K562 (cell line): ENCODE measurements around the gene NR6A1. TPM values are rescaled to one million over a fixed set of nuclear protein-coding genes. Genes with fewer than 3 reads are reported as not detected.

Experiments
- ATAC-seq: fragments of 200-7000 bp; cut with Tn5 transposase; 3 replicates; pipeline ENCODE4 v1.9.1; 2020; ENCODE audit warnings: moderate library complexity
- BruUV-seq: library from RNA; stranded (reverse); fragments of 400-500 nt; replicated peaks from 2 replicates; lab custom pipeline; 2021; lab: Mats Ljungman, UMichigan
- CTCF ChIA-PET: fragments of 300-600 bp; formaldehyde crosslinking; extraction: SDS; loops from one replicate; lab custom pipeline; 2021; ENCODE audit warnings: low intra/inter-chr PET ratio; lab: Yijun Ruan, JAX
- POLR2A ChIA-PET: fragments of 300-600, 350-650 bp; sonication (Branson Sonifier 250); formaldehyde crosslinking; extraction: SDS; loops from one replicate; lab custom pipeline; 2021; ENCODE audit warnings: antibody characterized with exemption, inconsistent platforms; lab: Yijun Ruan, JAX
- DNase-seq, 4 experiments: peaks; one replicate each; pipeline versions ENCODE4 v3.0.0 to v3.0.0-alpha.2; 2011 to 2018; ENCODE audit warnings: low spot score in 3 of 4, mixed read lengths in 3 of 4; ENCODE audit errors: extremely low read depth in 1 of 4
- FAIRE-seq: peaks from 2 replicates; lab custom pipeline; 2011; peaks lifted over from hg19 to GRCh38; lab: Jason Lieb, UNC
- H2AFZ ChIP-seq: 2 replicates; pipeline ENCODE4 v1.6.0; 2011; ENCODE audit warnings: low read depth, low read length, control low read depth, inconsistent platforms
- H3K27ac ChIP-seq: fragments of 200-600 bp; 3 replicates; pipeline ENCODE4 v1.8.0; 2011; ENCODE audit warnings: low read depth, mild to moderate bottlenecking, control low read depth, inconsistent platforms, low read length, moderate library complexity, mixed read lengths; ENCODE audit errors: extremely low read depth
- H3K27me3 ChIP-seq, 2 experiments: fragments of 300-600 bp in 1 of 2; 2 replicates in 1 of 2; 3 replicates in 1 of 2; pipeline versions ENCODE4 v1.6.0 to v1.8.0; 2011; ENCODE audit warnings: inconsistent platforms in 2 of 2, low read length in 2 of 2, mild to moderate bottlenecking in 1 of 2, mixed read lengths in 1 of 2, moderate library complexity in 1 of 2; ENCODE audit not compliant: control insufficient read depth in 2 of 2, insufficient read depth in 2 of 2
- H3K36me3 ChIP-seq: fragments of 300-600 bp; 3 replicates; pipeline ENCODE4 v1.8.0; 2011; ENCODE audit warnings: mild to moderate bottlenecking, low read length, inconsistent platforms; ENCODE audit not compliant: control insufficient read depth, insufficient read depth
- H3K4me1 ChIP-seq, 2 experiments: fragments of 200-600 bp in 1 of 2; replicated peaks in 1 of 2; 2 replicates in 1 of 2; 3 replicates in 1 of 2; pipeline versions ENCODE4 v1.5.1 to v1.8.0; 2011; ENCODE audit warnings: inconsistent platforms in 2 of 2, low read length in 2 of 2, mild to moderate bottlenecking in 1 of 2, mixed read lengths in 1 of 2, moderate library complexity in 1 of 2; ENCODE audit not compliant: control insufficient read depth in 2 of 2, insufficient read depth in 2 of 2
- H3K4me2 ChIP-seq: 2 replicates; pipeline ENCODE4 v1.6.1; 2011; ENCODE audit warnings: low read length, control low read depth, inconsistent platforms, mixed read lengths; ENCODE audit not compliant: insufficient read depth
- H3K4me3 ChIP-seq: fragments of 200-600 bp; sonication (generic), shearing (Covaris generic); 2 replicates; pipeline ENCODE4 v1.5.1; 2016; ENCODE audit warnings: control low read depth, inconsistent platforms
- H3K79me2 ChIP-seq: fragments of 200-600 bp; 3 replicates; pipeline ENCODE4 v1.8.0; 2011; ENCODE audit warnings: low read length, inconsistent platforms; ENCODE audit not compliant: control insufficient read depth, insufficient read depth
- H3K9ac ChIP-seq, 2 experiments: 2 replicates each; pipeline versions ENCODE4 v1.6.0 to v1.6.1; 2011; ENCODE audit warnings: low read depth in 2 of 2, low read length in 2 of 2, control low read depth in 1 of 2, inconsistent platforms in 1 of 2, mild to moderate bottlenecking in 1 of 2, mixed read lengths in 1 of 2; ENCODE audit not compliant: insufficient read depth in 1 of 2
- H3K9me1 ChIP-seq: one replicate; pipeline ENCODE4 v1.6.0; 2011; ENCODE audit warnings: inconsistent platforms, mild to moderate bottlenecking, low read length, moderate library complexity; ENCODE audit not compliant: control insufficient read depth, insufficient read depth
- H3K9me3 ChIP-seq: replicated peaks from 2 replicates; pipeline ENCODE4 v1.5.1; 2011; ENCODE audit warnings: low read depth, low read length, inconsistent platforms; ENCODE audit not compliant: control insufficient read depth, insufficient read depth
- H4K20me1 ChIP-seq: replicated peaks from 2 replicates; pipeline ENCODE4 v1.6.1; 2011; ENCODE audit warnings: low read length, inconsistent platforms, mixed read lengths; ENCODE audit not compliant: control insufficient read depth, insufficient read depth
- ATF1 ChIP-seq, 2 experiments: fragments of 450-650 bp in 1 of 2; IDR thresholded peaks; 2 replicates each; pipeline ENCODE4 v1.6.1; 2016; ENCODE audit warnings: missing compliant biosample characterization in 1 of 2, missing genetic modification characterization in 1 of 2
- BCOR ChIP-seq: fragments of 450-650 bp; IDR thresholded peaks from 2 replicates; pipeline ENCODE4 v1.6.1; 2016
- CEBPB ChIP-seq: fragments of 450-650 bp; IDR thresholded peaks from 2 replicates; pipeline ENCODE4 v1.6.1; 2016; ENCODE audit warnings: missing genetic modification characterization, missing compliant biosample characterization
- DACH1 ChIP-seq: fragments of 450-650 bp; IDR thresholded peaks from 2 replicates; pipeline ENCODE4 v1.6.1; 2018; ENCODE audit not compliant: partially characterized antibody
- HMG20B ChIP-seq: fragments of 250-450 bp; sonication (Bioruptor Pico); IDR thresholded peaks from 2 replicates; pipeline ENCODE4 v1.5.0; 2021; ENCODE audit warnings: mild to moderate bottlenecking
- KDM1A ChIP-seq, 2 experiments: fragments of 450-650 bp; IDR thresholded peaks; 2 replicates each; pipeline ENCODE4 v1.6.1; 2016; ENCODE audit warnings: mild to moderate bottlenecking in 2 of 2
- MAZ ChIP-seq, 2 experiments: fragments of 450-650 bp in 1 of 2; sonication (generic) in 1 of 2; formaldehyde crosslinking; IDR thresholded peaks in 1 of 2; conservative IDR thresholded peaks in 1 of 2; 2 replicates each; pipeline versions ENCODE4 v1.4.0 to v1.5.0; 2020; ENCODE audit warnings: mild to moderate bottlenecking in 1 of 2, missing genetic modification reagents in 1 of 2
- PRMT5 ChIP-seq: sonication (generic); formaldehyde crosslinking; IDR thresholded peaks from 2 replicates; pipeline ENCODE4 v1.5.0; 2020; ENCODE audit warnings: missing genetic modification reagents
- RBM25 ChIP-seq: fragments of 200-400 bp; formaldehyde crosslinking; IDR thresholded peaks from 2 replicates; pipeline ENCODE4 v1.6.1; 2018; ENCODE audit warnings: low read length, low read depth, moderate library complexity; ENCODE audit not compliant: severe bottlenecking
- SIN3A ChIP-seq, 2 experiments: fragments of 150-350 bp in 1 of 2; IDR thresholded peaks; 2 replicates each; pipeline ENCODE4 v1.6.1; 2011 to 2016; ENCODE audit warnings: borderline replicate concordance in 2 of 2, low read depth in 2 of 2, low read length in 2 of 2, mild to moderate bottlenecking in 2 of 2, moderate library complexity in 2 of 2; ENCODE audit not compliant: control insufficient read depth in 1 of 2
- ZC3H8 ChIP-seq: fragments of 450-650 bp; IDR thresholded peaks from 2 replicates; pipeline ENCODE4 v1.6.1; 2017
- ZFP36 ChIP-seq: fragments of 150-350 bp; IDR thresholded peaks from 2 replicates; pipeline ENCODE4 v1.6.1; 2018; ENCODE audit warnings: low read length, low read depth; ENCODE audit not compliant: partially characterized antibody
- ZNF253 ChIP-seq: fragments of 250-450 bp; sonication (Bioruptor Pico); conservative IDR thresholded peaks from 2 replicates; pipeline ENCODE4 v1.6.1; 2021; ENCODE audit warnings: mild to moderate bottlenecking
- ZNF445 ChIP-seq: fragments of 250-450 bp; sonication (Bioruptor Pico); IDR thresholded peaks from 2 replicates; pipeline ENCODE4 v1.4.0; 2020; ENCODE audit warnings: low read depth, mild to moderate bottlenecking, moderate library complexity
- WGBS: fragments of 100-300 bp; shearing (Covaris generic); methylation state at CpG from one replicate; pipeline ENCODE4 v1.1.6; 2016; ENCODE audit warnings: low coverage, mixed read lengths; ENCODE audit not compliant: insufficient coverage; ENCODE audit errors: missing lambda C conversion rate; 5-methylcytosine and 5-hydroxymethylcytosine counted together
- in situ Hi-C: fragments of 300-500 bp; cut with MboI; formaldehyde crosslinking; loops from 4 replicates; pipeline ENCODE4 v1.15.0; 2018; ENCODE audit warnings: inconsistent platforms, mixed read lengths
- intact Hi-C: fragments of 100-400 bp; cut with micrococcal nuclease; formaldehyde crosslinking; loops from 2 replicates; pipeline ENCODE4 v1.14.2; 2022
- polyA plus RNA-seq, 8 experiments: library from polyadenylated mRNA; depleted of rRNA in 4 of 8; stranded (reverse) in 5 of 8; unstranded in 3 of 8; fragments of >200 nt; fragmentation: Nextera tagmentation in 2 of 8; fragmentation: Illumina TruSeq in 1 of 8; extraction: Ambion mirVana in 2 of 8; extraction: Trizol in 1 of 8; gene quantifications; 2 replicates each; pipeline versions ENCODE4 v1.2.1 to v1.2.3, GENCODE V29; 2011 to 2014; ENCODE audit warnings: inconsistent platforms in 1 of 8, missing spikeins in 1 of 8
- total RNA-seq, 7 experiments: library from RNA; depleted of rRNA in 6 of 7; stranded (reverse); fragments of >200 nt in 6 of 7; fragmentation: Illumina TruSeq in 2 of 7; extraction: Trizol in 2 of 7; gene quantifications; 2 replicates each; pipeline versions ENCODE4 v1.2.1 to v1.2.3, GENCODE V29; 2011 to 2021; ENCODE audit warnings: low replicate concordance in 1 of 7
- TF ChIP-seq, protein P1 (sequence below): fragments of 450-650 bp; formaldehyde crosslinking; IDR thresholded peaks from 2 replicates; pipeline ENCODE4 v1.4.0; 2022; ENCODE audit warnings: missing genetic modification characterization
- TF ChIP-seq, protein P2 (sequence below): fragments of 450-650 bp; IDR thresholded peaks from 2 replicates; pipeline ENCODE4 v1.6.1; 2017; ENCODE audit warnings: mild to moderate bottlenecking, moderate library complexity

NR6A1 gene
- total and polyA plus RNA-seq, 9 of the 15 experiments (the other 6 are each of a cell fraction or from before 2014, with no cell fraction given) = 9.7 to 55.4 (median 28.3) TPM

DNA sequence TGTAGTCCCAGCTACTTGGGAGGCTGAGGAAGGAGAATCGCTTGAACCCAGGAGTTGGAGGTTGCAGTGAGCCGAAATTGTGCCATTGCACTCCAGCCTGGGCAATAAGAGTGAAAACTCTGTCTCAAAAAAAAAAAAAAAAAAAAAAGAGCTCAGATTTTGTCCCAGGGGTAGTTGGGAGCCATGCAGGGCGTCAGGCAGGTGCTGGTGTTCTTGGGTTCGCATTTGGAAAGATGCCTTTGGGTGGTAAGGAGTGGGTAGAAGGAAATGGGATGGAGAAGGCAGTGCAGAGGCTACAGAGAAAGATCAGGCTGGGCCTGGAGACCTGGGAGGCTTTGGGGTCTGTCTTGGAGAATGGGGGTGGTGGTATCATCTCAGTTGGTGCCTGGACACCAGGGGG, 297.0 kb downstream of the NR6A1 start:
- no TSS peak for BruUV-seq
- Histone ChIP-seq H3K9ac (no peak overlapping the region), H3K4me2 (no peak overlapping the region), H3K36me3 (no peaks in the 10 kb centered on the region), H3K79me2 (no peaks in the 10 kb centered on the region), H3K27me3 (peaks cover 4 to 43% of the 10 kb centered on the region in 2 experiments; a peak in 3 of 5 replicates), H3K27ac (no peak overlapping the region), H3K4me3 (no peak overlapping the region), H2AFZ (no peak overlapping the region), H3K9me1 (no peaks in the 10 kb centered on the region), H4K20me1 (peaks cover 16% of the 10 kb centered on the region; the same call in 1 of the 2 replicates), H3K9me3 (no peaks in the 10 kb centered on the region), H3K4me1 (peaks cover 0 to 43% of the 10 kb centered on the region in 2 experiments; a peak in 3 of 5 replicates)
- POLR2A ChIA-PET = interaction anchor here (0.6 to 1.3 kb wide), 5 partner anchors 8 to 549 kb away, joined by 3 to 7 read pairs (median 4); no protein-coding TSS in a partner anchor
- ATAC-seq (no peak), DNase-seq (no peak), FAIRE-seq (no peak)
- CTCF ChIA-PET = no interaction called here
- no peak for TF ChIP-seq ZNF253 (CRISPR knock-in tag)
- TF ChIP-seq PRMT5 (CRISPR knock-in tag) = no peak
- no peak for TF ChIP-seq ATF1 (CRISPR knock-in tag; IDR thresholded peaks at IDR 0.05)
- no peak for TF ChIP-seq ATF1 (tag; IDR thresholded peaks at IDR 0.05)
- no peak for TF ChIP-seq DACH1
- TF ChIP-seq, protein P1, sequence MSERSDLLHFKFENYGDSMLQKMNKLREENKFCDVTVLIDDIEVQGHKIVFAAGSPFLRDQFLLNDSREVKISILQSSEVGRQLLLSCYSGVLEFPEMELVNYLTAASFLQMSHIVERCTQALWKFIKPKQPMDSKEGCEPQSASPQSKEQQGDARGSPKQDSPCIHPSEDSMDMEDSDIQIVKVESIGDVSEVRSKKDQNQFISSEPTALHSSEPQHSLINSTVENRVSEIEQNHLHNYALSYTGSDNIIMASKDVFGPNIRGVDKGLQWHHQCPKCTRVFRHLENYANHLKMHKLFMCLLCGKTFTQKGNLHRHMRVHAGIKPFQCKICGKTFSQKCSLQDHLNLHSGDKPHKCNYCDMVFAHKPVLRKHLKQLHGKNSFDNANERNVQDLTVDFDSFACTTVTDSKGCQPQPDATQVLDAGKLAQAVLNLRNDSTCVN = no peak
- TF ChIP-seq HMG20B (CRISPR knock-in tag) = no peak
- TF ChIP-seq SIN3A (IDR thresholded peaks at IDR 0.05; ENCODE audit: borderline replicate concordance in 2 of 2, control insufficient read depth in 1 of 2, low read depth in 2 of 2, low read length in 2 of 2) = no peak
- TF ChIP-seq MAZ (CRISPR knock-in tag; conservative IDR thresholded peaks at IDR 0.05 in 1 of 2, IDR thresholded peaks at IDR 0.05 in 1 of 2) = no peak
- TF ChIP-seq ZNF445 (CRISPR knock-in tag) = no peak
- TF ChIP-seq, protein P2, sequence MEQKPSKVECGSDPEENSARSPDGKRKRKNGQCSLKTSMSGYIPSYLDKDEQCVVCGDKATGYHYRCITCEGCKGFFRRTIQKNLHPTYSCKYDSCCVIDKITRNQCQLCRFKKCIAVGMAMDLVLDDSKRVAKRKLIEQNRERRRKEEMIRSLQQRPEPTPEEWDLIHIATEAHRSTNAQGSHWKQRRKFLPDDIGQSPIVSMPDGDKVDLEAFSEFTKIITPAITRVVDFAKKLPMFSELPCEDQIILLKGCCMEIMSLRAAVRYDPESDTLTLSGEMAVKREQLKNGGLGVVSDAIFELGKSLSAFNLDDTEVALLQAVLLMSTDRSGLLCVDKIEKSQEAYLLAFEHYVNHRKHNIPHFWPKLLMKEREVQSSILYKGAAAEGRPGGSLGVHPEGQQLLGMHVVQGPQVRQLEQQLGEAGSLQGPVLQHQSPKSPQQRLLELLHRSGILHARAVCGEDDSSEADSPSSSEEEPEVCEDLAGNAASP = no peak
- no peak for TF ChIP-seq CEBPB (tag)
- no peak for TF ChIP-seq ZC3H8
- TF ChIP-seq KDM1A (IDR thresholded peaks at IDR 0.05) = peak in 1 of 2 experiments; percentile 45; a peak in 1 of 4 replicates
- peak; percentile 59 for TF ChIP-seq ZFP36
- TF ChIP-seq RBM25 = no peak
- TF ChIP-seq BCOR = peak; percentile 69; the same call in 1 of the 2 replicates
- intact Hi-C loops (no loop called here), in situ Hi-C loops (no loop called here)
- 5% methylated on average over 4 of the region's 4 CpGs for WGBS
